ENCODE data around the gene CUZD1. TPM values are rescaled to one million over a fixed set of nuclear protein-coding genes. Genes with fewer than 3 reads are reported as not detected.

CUZD1 gene
- polyA plus RNA-seq, 1 of the 3 experiments (the other 2 are of a cell fraction) = 0.89 TPM

GRCh38 chr10:122802282-122802681 lies 43.4 kb downstream of the CUZD1 start (continued):
- TF ChIP-seq, protein P1, sequence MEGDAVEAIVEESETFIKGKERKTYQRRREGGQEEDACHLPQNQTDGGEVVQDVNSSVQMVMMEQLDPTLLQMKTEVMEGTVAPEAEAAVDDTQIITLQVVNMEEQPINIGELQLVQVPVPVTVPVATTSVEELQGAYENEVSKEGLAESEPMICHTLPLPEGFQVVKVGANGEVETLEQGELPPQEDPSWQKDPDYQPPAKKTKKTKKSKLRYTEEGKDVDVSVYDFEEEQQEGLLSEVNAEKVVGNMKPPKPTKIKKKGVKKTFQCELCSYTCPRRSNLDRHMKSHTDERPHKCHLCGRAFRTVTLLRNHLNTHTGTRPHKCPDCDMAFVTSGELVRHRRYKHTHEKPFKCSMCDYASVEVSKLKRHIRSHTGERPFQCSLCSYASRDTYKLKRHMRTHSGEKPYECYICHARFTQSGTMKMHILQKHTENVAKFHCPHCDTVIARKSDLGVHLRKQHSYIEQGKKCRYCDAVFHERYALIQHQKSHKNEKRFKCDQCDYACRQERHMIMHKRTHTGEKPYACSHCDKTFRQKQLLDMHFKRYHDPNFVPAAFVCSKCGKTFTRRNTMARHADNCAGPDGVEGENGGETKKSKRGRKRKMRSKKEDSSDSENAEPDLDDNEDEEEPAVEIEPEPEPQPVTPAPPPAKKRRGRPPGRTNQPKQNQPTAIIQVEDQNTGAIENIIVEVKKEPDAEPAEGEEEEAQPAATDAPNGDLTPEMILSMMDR (IDR thresholded peaks at IDR 0.05) = no peak

DNA sequence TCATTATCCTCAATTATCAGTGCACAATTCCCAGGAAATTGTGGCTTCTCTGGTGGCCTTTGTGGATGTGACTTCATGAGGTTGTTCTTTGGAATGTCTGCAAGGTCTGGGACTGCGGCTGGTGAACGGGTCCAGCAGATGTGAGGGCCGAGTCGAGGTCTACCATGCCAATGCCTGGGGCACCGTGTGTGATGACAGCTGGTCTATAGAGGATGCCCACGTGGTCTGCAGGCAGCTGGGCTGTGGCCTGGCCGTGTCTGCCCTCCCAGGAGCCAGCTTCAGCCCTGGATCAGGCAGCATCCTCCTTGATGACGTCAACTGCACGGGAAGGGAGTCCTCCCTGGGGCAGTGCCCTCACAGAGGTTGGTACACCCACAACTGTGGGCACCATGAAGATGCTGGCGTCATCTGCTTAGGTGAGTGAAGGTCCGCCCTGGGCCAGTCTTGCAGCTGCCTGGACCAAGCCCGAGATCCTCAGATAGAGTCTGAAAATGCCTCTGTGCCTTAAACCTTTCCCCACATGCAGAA lies 46.9 kb downstream of the CUZD1 start:
- ChIA-PET CTCF (interaction anchor here (0.8 kb wide), 1 partner anchor 19 kb away, joined by 3 read pairs; no protein-coding TSS in a partner anchor), POLR2A (no interaction called here)
- no peak overlapping the region for H2AFZ ChIP-seq (ENCODE audit: low read depth)
- no peaks in the 10 kb centered on the region for H3K4me1 ChIP-seq (ENCODE audit: control insufficient read depth in 1 of 2, insufficient read depth in 2 of 2, low read depth in 1 of 2, low read length in 1 of 2)
- H3K9me2 ChIP-seq = no peaks in the 10 kb centered on the region
- no peak for DNase-seq
- H3K27me3 ChIP-seq (ENCODE audit: insufficient read depth) = no peaks in the 10 kb centered on the region
- H4K20me1 ChIP-seq (ENCODE audit: insufficient read depth) = no peaks in the 10 kb centered on the region
- H3K27ac ChIP-seq (ENCODE audit: low read depth in 2 of 2, low read length in 1 of 2) = no peak overlapping the region
- H3K36me3 ChIP-seq (replicated peaks in 1 of 2; ENCODE audit: control insufficient read depth in 1 of 2, insufficient read depth in 2 of 2, low read length in 1 of 2) = no peaks in the 10 kb centered on the region
- TF ChIP-seq TCF12 (IDR thresholded peaks at IDR 0.05) = no peak
- TF ChIP-seq, protein P2, sequence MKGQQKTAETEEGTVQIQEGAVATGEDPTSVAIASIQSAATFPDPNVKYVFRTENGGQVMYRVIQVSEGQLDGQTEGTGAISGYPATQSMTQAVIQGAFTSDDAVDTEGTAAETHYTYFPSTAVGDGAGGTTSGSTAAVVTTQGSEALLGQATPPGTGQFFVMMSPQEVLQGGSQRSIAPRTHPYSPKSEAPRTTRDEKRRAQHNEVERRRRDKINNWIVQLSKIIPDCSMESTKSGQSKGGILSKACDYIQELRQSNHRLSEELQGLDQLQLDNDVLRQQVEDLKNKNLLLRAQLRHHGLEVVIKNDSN (IDR thresholded peaks at IDR 0.05; ENCODE audit: borderline replicate concordance, low read depth) = no peak
- no peak for TF ChIP-seq RCOR1 (IDR thresholded peaks at IDR 0.05; ENCODE audit: low read length)
- TF ChIP-seq, protein P1 (IDR thresholded peaks at IDR 0.05) = no peak
- TF ChIP-seq FOXJ3 (CRISPR knock-in tag; IDR thresholded peaks at IDR 0.05) = no peak
- no peak for TF ChIP-seq TEAD4 (IDR thresholded peaks at IDR 0.05; ENCODE audit: borderline replicate concordance, insufficient read depth)
- no peak for TF ChIP-seq MXI1 (IDR thresholded peaks at IDR 0.05; ENCODE audit: low read depth, low read length)
- TF ChIP-seq, protein P3, sequence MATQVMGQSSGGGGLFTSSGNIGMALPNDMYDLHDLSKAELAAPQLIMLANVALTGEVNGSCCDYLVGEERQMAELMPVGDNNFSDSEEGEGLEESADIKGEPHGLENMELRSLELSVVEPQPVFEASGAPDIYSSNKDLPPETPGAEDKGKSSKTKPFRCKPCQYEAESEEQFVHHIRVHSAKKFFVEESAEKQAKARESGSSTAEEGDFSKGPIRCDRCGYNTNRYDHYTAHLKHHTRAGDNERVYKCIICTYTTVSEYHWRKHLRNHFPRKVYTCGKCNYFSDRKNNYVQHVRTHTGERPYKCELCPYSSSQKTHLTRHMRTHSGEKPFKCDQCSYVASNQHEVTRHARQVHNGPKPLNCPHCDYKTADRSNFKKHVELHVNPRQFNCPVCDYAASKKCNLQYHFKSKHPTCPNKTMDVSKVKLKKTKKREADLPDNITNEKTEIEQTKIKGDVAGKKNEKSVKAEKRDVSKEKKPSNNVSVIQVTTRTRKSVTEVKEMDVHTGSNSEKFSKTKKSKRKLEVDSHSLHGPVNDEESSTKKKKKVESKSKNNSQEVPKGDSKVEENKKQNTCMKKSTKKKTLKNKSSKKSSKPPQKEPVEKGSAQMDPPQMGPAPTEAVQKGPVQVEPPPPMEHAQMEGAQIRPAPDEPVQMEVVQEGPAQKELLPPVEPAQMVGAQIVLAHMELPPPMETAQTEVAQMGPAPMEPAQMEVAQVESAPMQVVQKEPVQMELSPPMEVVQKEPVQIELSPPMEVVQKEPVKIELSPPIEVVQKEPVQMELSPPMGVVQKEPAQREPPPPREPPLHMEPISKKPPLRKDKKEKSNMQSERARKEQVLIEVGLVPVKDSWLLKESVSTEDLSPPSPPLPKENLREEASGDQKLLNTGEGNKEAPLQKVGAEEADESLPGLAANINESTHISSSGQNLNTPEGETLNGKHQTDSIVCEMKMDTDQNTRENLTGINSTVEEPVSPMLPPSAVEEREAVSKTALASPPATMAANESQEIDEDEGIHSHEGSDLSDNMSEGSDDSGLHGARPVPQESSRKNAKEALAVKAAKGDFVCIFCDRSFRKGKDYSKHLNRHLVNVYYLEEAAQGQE (IDR thresholded peaks at IDR 0.05; ENCODE audit: low read depth, low read length) = no peak
- H3K4me2 ChIP-seq = no peak overlapping the region
- H3F3A ChIP-seq (replicated peaks; ENCODE audit: insufficient read depth) = no peaks in the 10 kb centered on the region
- H3K9ac ChIP-seq = no peak overlapping the region
- no peaks in the 10 kb centered on the region for H3K9me3 ChIP-seq
- 48% methylated on average over 3 of the region's 12 CpGs for WGBS (ENCODE audit: low lambda C conversion rate)
- no peak overlapping the region for H3K4me3 ChIP-seq (ENCODE audit: low read depth in 2 of 2, low read length in 1 of 2)
- H3K79me2 ChIP-seq (ENCODE audit: insufficient read depth) = no peaks in the 10 kb centered on the region

Data from SK-N-SH (cell line).